Dendritic cell treated with granulocyte-macrophage colony-stimulating factor and Interleukin-4, amounts not matched to agents 40 ng/mL and 50 ng/mL, for 4 days (primary cell): ENCODE results near the gene GABRR1.

Experiments used
- H3K27ac Mint-ChIP-seq: one replicate; pipeline ENCODE4 v1.8.0; 2022; ENCODE audit warnings: mild to moderate bottlenecking, mixed read lengths
- H3K27me3 Mint-ChIP-seq: one replicate; pipeline ENCODE4 v1.8.0; 2022; ENCODE audit warnings: mild to moderate bottlenecking, mixed read lengths
- H3K36me3 Mint-ChIP-seq: one replicate; pipeline ENCODE4 v1.8.0; 2022; ENCODE audit warnings: low read depth, mixed read lengths
- H3K4me1 Mint-ChIP-seq: one replicate; pipeline ENCODE4 v1.8.0; 2022; ENCODE audit warnings: low read depth, mixed read lengths
- H3K4me3 Mint-ChIP-seq: one replicate; pipeline ENCODE4 v1.8.0; 2022; ENCODE audit warnings: mild to moderate bottlenecking, moderate library complexity, mixed read lengths
- H3K9me3 Mint-ChIP-seq: one replicate; pipeline ENCODE4 v1.8.0; 2022; ENCODE audit warnings: mixed read lengths
- intact Hi-C: fragments of 100-400 bp; cut with micrococcal nuclease; formaldehyde crosslinking; loops from one replicate; pipeline ENCODE4 v1.15.0; 2022

The GABRR1 gene

GRCh38 chr6:89200706-89201215 is 16.4 kb downstream of the GABRR1 start:
- peaks cover 6% of the 10 kb centered on the region for H3K4me1 Mint-ChIP-seq
- H3K9me3 Mint-ChIP-seq, result no peaks in the 10 kb centered on the region
- H3K27me3 Mint-ChIP-seq, result no peaks in the 10 kb centered on the region
- H3K36me3 Mint-ChIP-seq, result no peaks in the 10 kb centered on the region
- intact Hi-C loops, result no loop called here
- no peak overlapping the region for H3K4me3 Mint-ChIP-seq
- H3K27ac Mint-ChIP-seq, result no peak overlapping the region

- H3K27ac Mint-ChIP-seq, result no peak overlapping the region
- H3K9me3 Mint-ChIP-seq, result peaks cover 8% of the 10 kb centered on the region
- no peaks in the 10 kb centered on the region for H3K36me3 Mint-ChIP-seq
- H3K4me3 Mint-ChIP-seq, result no peak overlapping the region
- H3K4me1 Mint-ChIP-seq, result no peaks in the 10 kb centered on the region
- intact Hi-C loops, result no loop called here
- no peaks in the 10 kb centered on the region for H3K27me3 Mint-ChIP-seq
Observed at GRCh38 chr6:89199579-89199978, 17.6 kb downstream of the GABRR1 start.

- H3K27ac Mint-ChIP-seq, result no peak overlapping the region
Observed at GRCh38 chr6:89198235-89198634, 18.9 kb downstream of the GABRR1 start.

GRCh38 chr6:89197141-89197540 is 20.0 kb downstream of the GABRR1 start:
- intact Hi-C loops, result no loop called here
- no peaks in the 10 kb centered on the region for H3K36me3 Mint-ChIP-seq

More at GRCh38 chr6:89198235-89198634, 18.9 kb downstream of the GABRR1 start:
- intact Hi-C loops, result no loop called here
- Mint-ChIP-seq H3K4me3 (no peak overlapping the region), H3K36me3 (no peaks in the 10 kb centered on the region), H3K4me1 (no peaks in the 10 kb centered on the region), H3K9me3 (peaks cover 15% of the 10 kb centered on the region), H3K27me3 (no peaks in the 10 kb centered on the region)

GRCh38 chr6:89194559-89194958 is 22.6 kb downstream of the GABRR1 start:
- no peaks in the 10 kb centered on the region for H3K4me1 Mint-ChIP-seq
- H3K27ac Mint-ChIP-seq, result no peak overlapping the region
- intact Hi-C loops, result no loop called here

More at GRCh38 chr6:89197141-89197540, 20.0 kb downstream of the GABRR1 start:
- Mint-ChIP-seq H3K4me3 (no peak overlapping the region), H3K27ac (no peak overlapping the region), H3K4me1 (no peaks in the 10 kb centered on the region), H3K9me3 (peaks cover 15% of the 10 kb centered on the region), H3K27me3 (no peaks in the 10 kb centered on the region)

GRCh38 chr6:89190741-89191140 is 26.4 kb downstream of the GABRR1 start:
- intact Hi-C loops, result no loop called here
- no peaks in the 10 kb centered on the region for H3K27me3 Mint-ChIP-seq
- H3K36me3 Mint-ChIP-seq, result no peaks in the 10 kb centered on the region
- H3K27ac Mint-ChIP-seq, result no peak overlapping the region
- H3K9me3 Mint-ChIP-seq, result peaks cover 15% of the 10 kb centered on the region
- H3K4me1 Mint-ChIP-seq, result no peaks in the 10 kb centered on the region
- H3K4me3 Mint-ChIP-seq, result no peak overlapping the region

More at GRCh38 chr6:89194559-89194958, 22.6 kb downstream of the GABRR1 start:
- Mint-ChIP-seq H3K36me3 (no peaks in the 10 kb centered on the region), H3K9me3 (peaks cover 15% of the 10 kb centered on the region), H3K27me3 (no peaks in the 10 kb centered on the region), H3K4me3 (no peak overlapping the region)

GRCh38 chr6:89187504-89187903 is 29.7 kb downstream of the GABRR1 start:
- Mint-ChIP-seq H3K36me3 (no peaks in the 10 kb centered on the region), H3K9me3 (no peaks in the 10 kb centered on the region), H3K4me1 (no peaks in the 10 kb centered on the region), H3K27me3 (no peaks in the 10 kb centered on the region), H3K4me3 (no peak overlapping the region), H3K27ac (no peak overlapping the region)
- intact Hi-C loops, result no loop called here

GRCh38 chr6:89186762-89187161 is 30.4 kb downstream of the GABRR1 start:
- no peaks in the 10 kb centered on the region for H3K9me3 Mint-ChIP-seq
- intact Hi-C loops, result no loop called here
- H3K36me3 Mint-ChIP-seq, result no peaks in the 10 kb centered on the region
- no peak overlapping the region for H3K27ac Mint-ChIP-seq
- H3K4me1 Mint-ChIP-seq, result no peaks in the 10 kb centered on the region
- no peak overlapping the region for H3K4me3 Mint-ChIP-seq
- H3K27me3 Mint-ChIP-seq, result no peaks in the 10 kb centered on the region

GRCh38 chr6:89184344-89184743 is 32.8 kb downstream of the GABRR1 start:
- Mint-ChIP-seq H3K9me3 (no peaks in the 10 kb centered on the region), H3K27me3 (no peaks in the 10 kb centered on the region), H3K27ac (no peak overlapping the region), H3K4me3 (no peak overlapping the region), H3K4me1 (no peaks in the 10 kb centered on the region), H3K36me3 (no peaks in the 10 kb centered on the region)
- intact Hi-C loops, result no loop called here

GRCh38 chr6:89183294-89183693 is 33.9 kb downstream of the GABRR1 start:
- Mint-ChIP-seq H3K4me3 (no peak overlapping the region), H3K27me3 (no peaks in the 10 kb centered on the region), H3K9me3 (no peaks in the 10 kb centered on the region), H3K27ac (no peak overlapping the region), H3K4me1 (no peaks in the 10 kb centered on the region), H3K36me3 (no peaks in the 10 kb centered on the region)
- intact Hi-C loops, result no loop called here

- H3K27ac Mint-ChIP-seq, result no peak overlapping the region
- H3K4me1 Mint-ChIP-seq, result no peaks in the 10 kb centered on the region
- no peaks in the 10 kb centered on the region for H3K9me3 Mint-ChIP-seq
- H3K27me3 Mint-ChIP-seq, result no peaks in the 10 kb centered on the region
- intact Hi-C loops, result no loop called here
- no peak overlapping the region for H3K4me3 Mint-ChIP-seq
- no peaks in the 10 kb centered on the region for H3K36me3 Mint-ChIP-seq
Observed at GRCh38 chr6:89180971-89181370, 36.2 kb downstream of the GABRR1 start.

- Mint-ChIP-seq H3K4me3 (no peak overlapping the region), H3K9me3 (no peaks in the 10 kb centered on the region), H3K27ac (no peak overlapping the region), H3K27me3 (no peaks in the 10 kb centered on the region), H3K36me3 (no peaks in the 10 kb centered on the region), H3K4me1 (no peaks in the 10 kb centered on the region)
- intact Hi-C loops, result no loop called here
Observed at GRCh38 chr6:89180112-89180511, 37.0 kb downstream of the GABRR1 start.

- intact Hi-C loops, result no loop called here
- no peak overlapping the region for H3K27ac Mint-ChIP-seq
- H3K4me1 Mint-ChIP-seq, result no peaks in the 10 kb centered on the region
- no peaks in the 10 kb centered on the region for H3K27me3 Mint-ChIP-seq
- H3K9me3 Mint-ChIP-seq, result no peaks in the 10 kb centered on the region
- H3K4me3 Mint-ChIP-seq, result no peak overlapping the region
- no peaks in the 10 kb centered on the region for H3K36me3 Mint-ChIP-seq
Observed at GRCh38 chr6:89173634-89174033, 43.5 kb downstream of the GABRR1 start.

GRCh38 chr6:89172131-89172530 is 45.0 kb downstream of the GABRR1 start:
- Mint-ChIP-seq H3K4me3 (no peak overlapping the region), H3K27ac (no peak overlapping the region), H3K4me1 (no peaks in the 10 kb centered on the region), H3K27me3 (no peaks in the 10 kb centered on the region), H3K9me3 (no peaks in the 10 kb centered on the region), H3K36me3 (no peaks in the 10 kb centered on the region)
- intact Hi-C loops, result no loop called here

- peaks cover 26% of the 10 kb centered on the region for H3K36me3 Mint-ChIP-seq
- H3K27me3 Mint-ChIP-seq, result no peaks in the 10 kb centered on the region
- no peaks in the 10 kb centered on the region for H3K4me1 Mint-ChIP-seq
- no peaks in the 10 kb centered on the region for H3K9me3 Mint-ChIP-seq
- H3K27ac Mint-ChIP-seq, result no peak overlapping the region
- intact Hi-C loops, result no loop called here
- H3K4me3 Mint-ChIP-seq, result no peak overlapping the region
Observed at GRCh38 chr6:89162047-89162371, 55.1 kb downstream of the GABRR1 start.
